ENCODE results near the gene APPL2.
A peak's percentile ranks its signal among the peaks of the same experiment; 100 is the strongest.

Gene APPL2

GRCh38 chr12:105225505-105226015, 10.4 kb downstream of the APPL2 start:
- no peak for DNase-seq (ENCODE audit: low read depth, low spot score)
- no peak overlapping the region for H3K27ac ChIP-seq

- no peak for DNase-seq (ENCODE audit: low read depth, low spot score)
- no peak overlapping the region for H3K27ac ChIP-seq
Observed at GRCh38 chr12:105224399-105224798, 11.6 kb downstream of the APPL2 start.

GRCh38 chr12:105223884-105224283, 12.1 kb downstream of the APPL2 start:
- H3K27ac ChIP-seq: no peak overlapping the region
- no peak for DNase-seq (ENCODE audit: low read depth, low spot score)

GRCh38 chr12:105223352-105223845, 12.6 kb downstream of the APPL2 start:
- no peak for DNase-seq (ENCODE audit: low read depth, low spot score)
- no peak overlapping the region for H3K27ac ChIP-seq

GRCh38 chr12:105222726-105223351, 13.1 kb downstream of the APPL2 start:
- DNase-seq (ENCODE audit: low read depth, low spot score): no peak
- H3K27ac ChIP-seq: no peak overlapping the region

- no peak overlapping the region for H3K27ac ChIP-seq
- DNase-seq (ENCODE audit: low read depth, low spot score): no peak
Observed at GRCh38 chr12:105222284-105222655, 13.7 kb downstream of the APPL2 start.

- no peak for DNase-seq (ENCODE audit: low read depth, low spot score)
- H3K27ac ChIP-seq: no peak overlapping the region
Observed at GRCh38 chr12:105221583-105222283, 14.2 kb downstream of the APPL2 start.

GRCh38 chr12:105220929-105221290, 15.1 kb downstream of the APPL2 start:
- peak overlapping the region; percentile 19 for H3K27ac ChIP-seq
- no peak for DNase-seq (ENCODE audit: low read depth, low spot score)

- no peak for DNase-seq (ENCODE audit: low read depth, low spot score)
- H3K27ac ChIP-seq: peak overlapping the region; percentile 19
Observed at GRCh38 chr12:105220150-105220928, 15.6 kb downstream of the APPL2 start.

GRCh38 chr12:105219261-105220028, 16.5 kb downstream of the APPL2 start:
- DNase-seq (ENCODE audit: low read depth, low spot score): no peak
- H3K27ac ChIP-seq: no peak overlapping the region

- no peak overlapping the region for H3K27ac ChIP-seq
- no peak for DNase-seq (ENCODE audit: low read depth, low spot score)
Observed at GRCh38 chr12:105218434-105218833, 17.5 kb downstream of the APPL2 start.

- peak; percentile 44 for DNase-seq (ENCODE audit: low read depth, low spot score)
- H3K27ac ChIP-seq: peak overlapping the region; percentile 46
Observed at GRCh38 chr12:105214670-105215375, 21.2 kb downstream of the APPL2 start.

- no peak for DNase-seq (ENCODE audit: low read depth, low spot score)
- H3K27ac ChIP-seq: peak overlapping the region; percentile 46
Observed at GRCh38 chr12:105214148-105214547, 21.8 kb downstream of the APPL2 start.

GRCh38 chr12:105212438-105212837, 23.5 kb downstream of the APPL2 start:
- no peak for DNase-seq (ENCODE audit: low read depth, low spot score)
- H3K27ac ChIP-seq: no peak overlapping the region

GRCh38 chr12:105209091-105209490, 26.9 kb downstream of the APPL2 start:
- DNase-seq (ENCODE audit: low read depth, low spot score): no peak
- H3K27ac ChIP-seq: no peak overlapping the region

- DNase-seq (ENCODE audit: low read depth, low spot score): no peak
Observed at GRCh38 chr12:105206686-105207374, 29.1 kb downstream of the APPL2 start.

GRCh38 chr12:105205322-105206048, 30.5 kb downstream of the APPL2 start:
- no peak overlapping the region for H3K27ac ChIP-seq
- no peak for DNase-seq (ENCODE audit: low read depth, low spot score)

More at GRCh38 chr12:105206686-105207374, 29.1 kb downstream of the APPL2 start:
- H3K27ac ChIP-seq: no peak overlapping the region

- no peak overlapping the region for H3K27ac ChIP-seq
- no peak for DNase-seq (ENCODE audit: low read depth, low spot score)
Observed at GRCh38 chr12:105204916-105205315, 31.1 kb downstream of the APPL2 start.

All from epithelial cell of prostate (primary cell).